ENCODE results near the gene WDR35.
A peak's percentile ranks its signal among the peaks of the same experiment; 100 is the strongest.

WDR35 gene

DNA sequence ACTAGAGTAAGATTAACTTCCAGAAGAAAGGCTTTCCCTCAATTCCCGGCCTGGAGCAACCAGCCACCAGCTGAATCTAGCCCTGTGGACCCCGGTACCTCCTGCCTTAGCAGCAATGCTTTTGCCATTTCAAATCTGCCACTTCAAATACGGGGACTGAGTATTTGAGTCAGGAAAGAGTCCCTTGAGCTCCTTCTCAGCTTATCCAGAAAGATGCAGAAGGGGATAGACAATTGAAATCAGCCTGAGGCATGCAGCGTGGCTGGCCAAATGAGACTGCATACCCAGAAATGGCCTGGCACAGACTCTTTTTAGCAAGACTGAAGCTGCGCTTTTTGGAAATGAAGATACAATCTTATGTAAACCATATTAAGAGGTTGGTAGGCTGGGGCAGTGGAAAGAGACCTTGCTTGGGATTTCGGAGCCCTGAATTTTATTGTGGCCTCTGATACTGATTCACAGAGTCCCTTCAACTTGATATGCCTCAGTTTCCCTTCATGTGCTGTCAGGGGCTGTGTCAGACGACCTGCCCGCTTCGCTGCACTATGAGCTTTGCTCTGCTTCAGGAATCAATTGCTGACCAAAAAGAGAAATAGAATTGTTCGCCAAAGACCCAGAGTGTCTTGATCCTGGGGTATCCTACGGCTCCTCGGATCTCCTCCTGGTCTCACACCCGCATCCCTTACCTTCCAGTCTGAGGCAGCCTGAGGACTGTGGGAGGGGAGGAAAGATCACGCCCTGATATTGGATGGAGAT, 21.5 kb upstream of the WDR35 start:
- DNase-seq, result no peak

DNA sequence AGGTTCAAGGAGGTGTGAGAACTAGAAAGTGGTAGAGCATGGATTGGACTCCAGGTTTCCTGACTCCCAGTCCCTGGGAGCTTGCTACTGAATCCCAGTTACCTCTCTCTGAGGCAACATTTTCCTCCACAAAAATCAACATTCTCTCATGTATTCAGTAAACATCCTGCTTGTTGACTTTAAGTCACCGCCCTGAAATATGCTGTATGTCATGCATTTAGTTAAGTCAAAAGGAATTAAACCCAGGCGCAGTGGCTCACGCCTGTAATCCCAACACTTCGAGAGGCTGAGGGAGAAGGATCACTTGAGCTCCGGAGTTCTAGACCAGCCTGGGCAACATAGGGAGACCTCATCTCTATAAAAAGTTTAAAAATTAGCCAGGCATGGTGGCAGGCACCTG, 18.8 kb upstream of the WDR35 start:
- no peak for DNase-seq

DNA sequence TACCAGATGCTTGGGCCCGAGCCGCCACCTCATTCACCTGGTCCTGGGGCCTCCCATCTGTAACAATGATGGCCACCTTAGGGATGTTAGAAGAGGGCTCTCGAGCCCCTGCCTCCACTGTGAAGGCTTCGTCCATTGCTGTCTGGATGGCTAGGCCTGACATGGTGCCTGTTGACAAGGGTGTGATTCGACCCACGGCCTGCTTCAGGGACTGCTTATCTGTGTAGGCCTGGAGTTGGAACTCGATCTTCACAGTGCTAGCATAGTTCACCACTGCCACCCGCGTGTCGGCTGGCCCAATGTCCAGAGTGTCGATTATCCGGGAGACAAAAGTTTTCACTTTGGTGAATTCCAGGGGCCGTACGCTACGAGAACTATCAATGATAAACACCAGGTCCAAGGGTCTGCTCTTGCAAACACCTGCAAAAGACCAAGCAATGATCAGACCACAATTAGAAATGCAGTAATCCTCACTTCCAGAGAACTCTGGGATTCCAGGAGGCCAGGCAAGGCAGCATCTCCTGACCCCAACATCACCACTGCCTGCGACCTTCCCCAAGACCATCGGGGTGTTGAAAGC, 16.1 kb upstream of the WDR35 start:
- no peak for DNase-seq

DNA sequence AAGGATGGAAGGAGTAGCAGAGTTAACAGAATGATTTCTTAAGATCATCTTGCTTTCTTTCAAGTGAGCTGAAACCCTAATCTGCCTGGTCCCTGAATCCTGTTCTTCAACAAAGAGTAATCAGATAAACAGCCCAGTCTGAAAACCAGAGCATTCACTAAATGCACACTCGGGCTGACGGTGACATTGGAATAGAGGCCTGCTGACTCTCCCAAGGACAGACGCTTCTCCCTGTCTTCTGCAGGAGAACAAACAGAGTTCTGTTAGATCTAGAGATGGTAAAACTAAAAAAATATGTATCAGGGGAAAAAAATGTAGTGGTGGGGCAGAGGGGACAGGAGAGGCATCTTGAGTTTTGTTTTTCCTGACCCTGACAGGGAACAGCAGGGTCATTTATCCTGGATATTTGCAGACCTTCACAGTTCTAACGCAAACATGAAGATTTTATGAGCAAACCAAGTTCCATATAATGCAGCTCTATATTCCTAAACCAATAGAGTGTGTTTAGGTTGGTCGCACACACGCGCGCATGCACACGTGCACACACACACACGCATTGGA, 15.2 kb upstream of the WDR35 start:
- no peak for DNase-seq

DNA sequence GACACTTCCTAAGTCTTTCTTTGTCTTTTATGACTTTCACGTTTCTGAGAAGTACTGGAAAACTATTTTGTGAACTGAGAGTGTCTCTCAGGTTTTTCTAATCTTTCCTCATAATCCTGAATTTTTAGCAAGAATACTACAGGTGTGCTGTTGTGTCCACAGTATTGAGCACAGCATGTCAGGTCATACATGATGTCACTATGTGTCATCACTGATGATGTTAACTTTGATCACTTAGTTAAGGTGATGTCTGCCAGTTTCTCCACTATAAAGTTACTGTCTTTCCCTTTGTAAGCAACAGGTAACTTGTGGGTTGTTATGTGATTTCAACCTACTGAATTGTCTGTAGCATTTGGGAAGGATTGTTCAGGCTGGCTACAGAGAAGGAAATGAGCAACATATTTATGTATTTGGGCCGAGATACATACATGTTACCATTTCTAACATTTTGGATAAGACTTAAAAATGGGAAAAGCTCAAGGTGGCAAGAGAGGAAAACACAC, 11.5 kb upstream of the WDR35 start:
- no peak for DNase-seq

DNA sequence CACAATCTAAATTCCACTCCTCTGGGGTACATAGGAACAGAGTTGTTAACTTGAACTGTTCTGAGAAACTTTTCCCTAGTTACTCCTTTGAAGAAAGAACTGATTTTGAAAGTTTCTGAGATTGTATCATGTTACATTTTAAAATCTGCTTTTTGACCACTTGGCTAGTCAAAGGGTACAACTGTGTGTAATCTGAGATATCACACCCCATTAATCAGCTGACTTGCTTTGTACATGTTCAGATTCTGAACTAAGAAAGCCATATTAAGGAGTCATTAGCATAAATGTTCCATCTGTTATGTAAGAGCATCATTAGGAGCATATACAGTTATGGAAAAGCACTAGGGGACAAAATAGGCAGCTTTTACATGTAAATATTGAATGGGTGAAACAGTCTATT, 3.8 kb upstream of the WDR35 start:
- DNase-seq, result no peak

DNA sequence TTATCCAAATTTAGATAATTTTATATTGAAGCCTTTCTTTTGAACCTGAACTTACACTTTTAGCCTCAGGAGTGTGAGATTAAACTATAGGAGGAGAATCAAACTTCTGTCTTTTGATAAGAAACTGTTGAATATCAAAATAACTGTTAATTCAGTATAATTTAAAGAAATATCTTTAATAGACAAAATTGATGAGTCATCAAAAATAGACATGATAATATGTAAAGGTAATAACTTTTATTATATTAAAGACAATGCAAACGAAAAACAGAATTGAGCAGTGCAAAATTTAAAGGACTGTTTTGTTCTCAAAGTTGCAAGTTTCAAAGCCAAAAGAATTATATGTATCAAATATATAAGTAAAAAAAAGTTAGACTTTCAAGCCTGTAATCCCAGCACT, 2.0 kb upstream of the WDR35 start:
- DNase-seq, result no peak

DNA sequence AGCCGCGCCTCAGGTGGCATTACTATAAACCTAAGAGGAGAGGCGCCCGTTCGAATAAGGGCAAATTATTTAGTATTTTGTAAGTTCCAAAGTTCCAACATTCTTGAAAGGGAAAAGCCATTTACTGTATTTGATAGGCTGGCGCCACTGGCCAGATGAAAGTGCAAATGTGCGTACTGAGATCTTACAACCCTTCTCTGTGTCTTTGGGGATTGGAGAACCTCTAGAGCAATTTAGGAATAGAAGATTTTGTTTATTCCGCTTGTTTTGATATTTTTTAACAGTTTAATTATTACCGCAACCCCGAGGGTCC, 467 bp upstream of the WDR35 start:
- no peak for DNase-seq

DNA sequence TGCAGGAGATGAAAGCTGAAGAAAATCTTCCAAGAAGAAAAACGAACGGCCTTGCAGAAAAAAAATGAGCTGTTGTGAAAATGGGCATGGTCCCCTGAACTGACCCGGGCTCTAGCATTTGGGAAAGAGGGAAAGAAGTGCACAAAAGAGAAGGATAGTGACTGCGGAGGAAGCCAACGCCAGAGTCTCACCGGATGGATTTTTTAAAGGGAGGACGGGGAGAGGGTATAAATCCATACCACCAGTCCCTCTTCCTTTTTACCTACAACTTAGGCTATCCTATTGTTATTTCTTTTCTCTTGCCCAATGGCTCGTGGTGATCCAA, 601 bp downstream of the WDR35 start:
- no peak for DNase-seq

DNA sequence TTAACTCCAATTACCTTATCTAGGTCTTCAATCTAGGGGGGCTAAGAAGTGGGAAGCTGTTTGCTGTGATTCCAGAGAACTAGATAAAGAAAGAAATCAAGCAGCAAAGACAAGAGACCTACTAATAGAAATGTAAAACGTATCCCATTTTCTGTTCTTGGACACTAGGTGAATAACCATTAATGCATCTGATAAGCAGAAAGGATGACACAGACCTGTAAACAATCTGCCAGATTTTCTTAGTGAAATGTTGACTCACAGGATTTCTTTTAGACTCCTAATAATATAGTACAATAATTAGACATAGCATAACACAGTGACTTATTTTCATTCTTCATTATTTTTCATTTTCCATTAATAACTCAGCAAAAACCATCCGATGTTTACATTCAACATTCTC, 1.3 kb downstream of the WDR35 start:
- peak; percentile 20 for DNase-seq

DNA sequence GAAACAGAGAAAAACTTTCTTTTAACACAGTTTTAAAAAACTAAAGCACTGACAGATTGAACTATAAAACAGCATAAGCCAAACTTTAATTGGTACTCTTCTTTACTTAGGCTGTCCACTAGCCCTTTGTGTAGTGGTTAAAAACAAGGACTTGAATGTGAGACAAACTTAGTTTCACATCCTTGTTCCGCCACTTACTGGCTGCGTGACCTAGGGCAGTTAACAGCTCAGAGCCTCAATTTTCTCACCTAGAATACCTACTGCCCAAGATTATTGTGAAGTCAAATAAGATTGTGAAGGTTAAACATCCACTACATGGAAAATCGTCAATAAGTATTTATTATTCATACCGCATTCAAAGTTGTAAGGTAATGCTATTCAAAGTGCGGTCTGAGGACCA, 2.0 kb downstream of the WDR35 start:
- no peak for DNase-seq

DNA sequence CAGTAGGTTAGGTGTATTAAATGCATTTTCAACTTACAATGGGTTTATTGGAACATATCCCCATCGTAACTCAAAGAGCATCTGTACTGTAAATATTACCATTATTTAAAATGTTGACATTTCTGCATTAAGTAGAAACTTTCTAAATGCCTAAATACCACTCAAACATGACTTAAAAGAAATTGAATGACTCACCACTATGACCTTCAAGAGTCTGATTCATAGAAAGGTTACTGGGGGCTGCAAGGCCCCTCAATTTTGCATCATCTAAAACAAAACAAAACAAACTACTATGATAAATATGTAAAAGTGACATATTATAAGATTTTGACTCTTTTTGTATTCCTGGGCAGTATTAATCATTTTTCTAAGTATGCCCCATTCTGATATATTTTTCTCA, 7.6 kb downstream of the WDR35 start:
- DNase-seq, result peak; percentile 43

DNA sequence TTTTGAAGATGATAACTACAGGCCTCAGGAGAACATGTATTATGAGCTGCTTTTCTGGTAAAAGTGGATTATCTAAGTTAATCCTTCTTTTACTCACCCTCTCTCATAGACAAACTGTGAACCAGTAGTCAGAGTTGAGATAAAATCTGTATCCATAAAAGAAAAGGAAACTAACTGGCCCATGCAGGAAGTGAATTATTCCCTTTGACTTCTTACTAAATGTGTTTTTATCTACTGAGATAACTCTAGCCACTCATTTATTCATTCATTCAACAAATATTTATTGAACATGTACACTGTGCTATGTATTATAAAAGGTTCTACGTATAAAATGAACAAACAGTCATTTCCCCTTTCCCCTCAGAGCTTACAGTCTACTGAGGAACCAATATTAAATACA, 10.0 kb downstream of the WDR35 start:
- no peak for DNase-seq

DNA sequence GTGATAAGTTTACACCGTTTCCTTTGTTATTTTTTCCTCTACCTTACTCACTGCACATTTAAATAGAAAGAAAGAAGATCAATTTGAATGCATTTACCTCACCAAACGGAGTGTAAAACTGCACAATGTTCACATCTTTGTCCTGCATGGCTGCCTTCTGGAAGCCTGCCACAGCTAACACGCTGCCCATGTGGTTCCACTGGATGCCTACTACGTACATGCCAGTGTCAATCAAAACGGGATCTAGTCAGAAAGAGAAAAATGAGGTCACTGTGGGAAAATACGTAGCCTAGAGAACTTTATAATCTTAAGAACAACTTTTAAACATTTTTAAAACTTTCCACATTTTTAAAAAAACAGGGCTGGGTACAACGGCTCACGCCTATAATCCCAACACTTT, 16.4 kb downstream of the WDR35 start:
- DNase-seq, result no peak

DNA sequence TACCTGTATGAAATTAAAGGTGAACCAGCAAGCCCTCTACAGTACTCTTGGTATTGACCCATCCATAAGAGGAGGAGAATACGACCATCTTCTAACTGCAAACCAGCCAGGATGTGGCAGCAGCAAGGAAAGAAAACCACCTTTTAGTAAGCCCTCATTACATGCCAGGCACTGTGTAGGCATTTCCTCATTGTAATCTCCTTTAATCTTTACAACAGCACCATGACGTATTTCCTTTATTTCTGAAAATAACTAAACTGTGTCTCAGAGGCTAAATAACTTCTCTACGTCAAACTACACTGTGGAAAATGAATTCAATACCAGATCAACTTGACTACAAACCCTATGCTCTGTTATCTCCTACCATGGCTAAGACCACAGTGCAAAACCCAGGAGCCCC, 18.2 kb downstream of the WDR35 start:
- DNase-seq, result no peak

DNA sequence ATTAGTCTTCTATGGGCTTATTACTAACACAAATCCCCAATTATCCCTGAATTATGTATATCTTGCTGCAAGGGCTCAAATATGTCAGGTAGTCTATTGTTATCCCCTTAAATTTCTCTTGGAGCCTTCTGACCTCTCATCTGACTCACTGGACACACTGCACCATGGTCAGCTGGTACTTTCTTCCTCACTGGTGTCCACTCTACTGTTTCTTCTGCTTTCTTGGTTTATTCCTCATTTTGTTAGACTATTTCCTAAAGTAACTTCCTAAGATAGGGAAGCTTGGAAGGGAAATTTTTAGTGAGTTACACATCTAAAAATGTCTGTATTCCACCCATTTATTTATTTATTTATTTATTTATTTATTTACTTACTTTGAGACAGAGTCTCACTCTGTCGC, 26.5 kb downstream of the WDR35 start:
- DNase-seq, result no peak

DNA sequence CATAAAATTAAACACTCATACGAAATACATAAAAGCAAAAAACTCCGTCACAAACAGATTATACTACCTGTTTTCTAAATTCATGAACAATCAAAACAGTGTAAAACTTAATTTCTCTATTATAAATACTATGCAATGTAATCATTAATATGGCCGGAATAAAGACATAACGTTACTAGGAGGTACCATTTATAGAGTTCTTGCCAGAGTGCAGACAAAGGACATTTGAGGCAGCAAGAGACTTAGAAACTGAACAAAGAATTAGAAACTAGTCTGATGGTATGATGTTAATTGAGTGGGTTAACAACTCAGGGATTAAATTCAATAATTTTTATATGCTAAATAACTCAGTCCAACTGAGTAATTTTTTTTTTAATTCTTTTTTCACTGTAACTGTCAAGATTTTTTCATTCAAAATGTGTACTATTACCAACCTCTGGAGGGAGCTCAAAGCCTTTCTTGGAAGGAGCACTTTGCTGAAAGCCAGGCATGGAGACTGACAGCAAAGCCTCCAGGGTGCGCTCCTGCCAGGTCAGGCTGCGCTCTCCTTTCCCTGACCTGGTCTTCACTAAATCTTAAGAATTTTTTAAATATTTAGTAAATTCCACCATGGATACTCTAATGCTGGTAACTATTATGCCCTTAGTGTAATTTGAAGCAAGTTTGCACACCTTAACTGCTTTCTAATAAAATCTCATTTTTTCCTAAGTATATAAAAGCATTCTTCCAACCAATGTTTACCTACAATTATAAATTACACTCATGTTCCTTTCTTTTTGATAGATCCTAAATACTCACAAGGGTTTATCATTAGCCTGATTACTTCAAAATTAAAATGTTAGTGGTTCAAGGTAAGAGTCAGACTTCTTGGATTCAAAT, 34.1 kb downstream of the WDR35 start:
- DNase-seq, result peak; percentile 76

DNA sequence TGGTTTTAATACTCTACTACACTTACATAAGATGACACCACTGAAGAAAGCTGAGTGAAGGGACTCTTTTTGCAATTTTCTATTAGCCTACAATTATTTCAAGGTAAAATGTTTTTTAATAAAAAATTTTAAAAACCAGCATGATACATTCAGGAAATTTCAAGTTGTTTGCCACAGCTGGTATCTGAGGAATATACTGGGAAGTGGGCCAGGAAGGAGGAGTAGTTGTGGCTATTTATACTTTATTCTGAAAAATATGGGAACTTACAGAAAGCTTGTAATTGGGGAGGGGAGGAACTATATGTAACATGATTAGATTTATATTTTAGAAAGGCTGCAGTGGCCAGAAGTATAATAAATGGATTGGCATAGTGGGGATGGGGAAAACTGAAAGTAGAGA, 40.8 kb downstream of the WDR35 start:
- peak; percentile 24 for DNase-seq

DNA sequence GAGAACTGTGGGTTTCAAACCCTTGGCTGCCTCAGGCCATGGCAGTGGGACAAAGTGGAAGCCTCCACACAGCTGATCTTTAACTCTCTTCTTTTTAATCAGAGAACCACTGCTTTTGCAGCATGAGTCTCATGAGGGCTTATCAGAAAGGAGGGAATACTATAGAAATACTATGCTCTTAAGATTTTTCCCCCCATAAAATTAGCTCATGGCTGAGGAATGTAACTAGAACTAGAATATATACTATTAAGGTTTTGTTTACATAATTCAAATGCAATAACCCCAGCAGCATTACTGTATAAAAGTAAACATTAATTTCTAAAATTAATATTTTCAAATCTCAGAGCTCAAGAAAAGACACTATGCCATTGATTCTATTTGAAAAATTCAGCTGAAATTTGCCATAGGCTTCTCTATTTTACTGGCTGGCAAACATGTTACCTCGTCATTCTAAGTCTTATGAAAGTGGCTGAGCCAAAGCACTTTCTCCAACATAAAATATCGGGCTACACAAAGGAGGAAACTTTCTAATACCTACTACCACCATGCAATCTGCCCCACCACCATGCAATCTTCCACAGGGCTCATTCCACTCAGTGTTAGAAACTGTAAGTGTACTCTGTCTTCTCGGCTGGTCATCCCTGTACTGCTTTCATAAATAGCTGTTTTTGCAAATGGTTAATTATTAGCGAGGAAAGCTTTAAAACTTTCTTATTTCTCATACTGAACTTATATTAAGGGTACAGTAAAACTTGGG, 42.5 kb downstream of the WDR35 start:
- DNase-seq, result no peak

DNA sequence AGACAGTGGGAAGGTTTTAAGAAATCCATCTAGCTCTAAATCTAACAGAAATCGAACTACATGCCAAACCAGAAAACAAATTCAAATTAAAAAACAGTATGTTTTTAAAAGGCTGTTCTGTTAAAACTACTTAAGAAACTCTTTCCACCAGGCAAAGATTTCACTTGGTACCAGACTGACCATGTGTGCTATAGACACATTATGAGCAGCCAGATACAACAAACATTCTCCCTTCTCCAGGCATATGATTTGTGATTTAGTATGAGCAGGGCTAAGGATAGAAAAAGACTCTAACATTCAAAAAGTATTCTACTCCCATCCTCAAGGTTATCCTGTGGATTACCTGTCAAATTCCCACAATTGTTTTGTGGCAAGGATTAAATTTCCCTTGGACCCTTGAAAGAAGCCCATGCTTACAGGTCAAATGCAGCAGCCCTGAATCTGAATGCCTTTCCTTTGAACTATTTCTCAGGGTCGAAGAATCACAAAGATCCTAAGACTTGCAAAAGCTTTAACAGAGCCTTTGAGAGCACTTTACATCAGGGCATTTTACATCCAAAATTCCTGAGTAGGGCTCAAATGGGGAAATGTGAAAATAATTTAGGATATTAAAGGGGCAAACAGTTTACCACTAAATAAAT, 45.6 kb downstream of the WDR35 start:
- DNase-seq, result no peak

DNA sequence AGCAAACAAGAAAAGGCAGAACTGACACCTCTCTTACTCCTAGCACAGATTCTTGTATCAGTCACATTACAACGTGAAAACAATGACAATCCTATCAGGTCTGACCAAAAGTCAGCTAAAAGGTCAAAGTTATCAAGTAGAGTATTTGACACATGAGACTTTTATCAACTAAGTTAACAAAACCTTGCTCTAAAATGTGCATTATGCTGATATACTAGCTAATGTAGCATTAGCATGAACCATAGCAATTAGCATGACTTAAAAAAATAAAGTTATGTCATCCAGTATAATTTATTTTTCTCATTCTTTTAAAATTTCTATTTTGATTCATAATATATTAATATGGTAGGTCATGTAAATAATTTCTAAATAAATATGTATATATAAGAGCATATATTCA, 46.7 kb downstream of the WDR35 start:
- DNase-seq, result no peak

DNA sequence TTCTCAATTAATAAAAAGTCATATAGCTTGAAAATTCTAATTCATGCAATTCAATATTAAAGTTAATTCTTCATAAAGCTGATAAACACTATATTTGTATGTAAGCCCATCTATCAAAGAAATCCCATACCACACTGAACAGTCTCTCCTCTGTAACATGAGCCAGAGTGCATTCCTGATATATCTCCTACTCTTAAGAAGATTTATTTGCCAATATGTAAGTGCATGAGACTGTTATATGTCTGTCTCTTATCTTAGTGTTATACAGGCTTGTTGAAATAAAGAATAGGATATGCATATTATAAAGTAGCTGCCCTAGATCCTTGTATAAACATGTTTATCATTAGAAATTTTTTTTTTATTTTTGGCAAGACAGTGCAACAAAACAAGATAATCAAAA, 47.7 kb downstream of the WDR35 start:
- DNase-seq, result no peak

DNA sequence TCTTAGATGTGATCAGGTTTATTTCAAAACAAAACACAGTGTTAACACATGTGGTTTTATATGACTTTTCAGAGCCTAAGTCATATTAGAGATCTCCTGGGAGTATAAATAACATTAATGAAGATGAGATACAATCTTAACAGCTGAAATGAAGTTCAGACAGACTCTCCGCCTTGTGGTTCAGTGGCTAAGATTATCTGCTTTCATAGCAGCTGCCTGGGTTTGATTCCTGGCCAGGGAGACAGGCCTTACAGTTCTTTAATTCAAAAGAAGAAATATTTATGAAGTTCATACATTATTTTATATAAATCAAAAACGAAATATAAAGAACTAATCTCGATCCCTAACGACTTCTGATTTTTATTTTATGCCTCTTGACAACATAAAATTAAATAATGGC, 52.9 kb downstream of the WDR35 start:
- no peak for DNase-seq
